Activated effector memory CD4-positive, alpha-beta T cell treated with Interleukin-2 at 50 U/mL for 16 hours (primary cell): ENCODE data around the gene ZBTB5.
"Not testable (repeated sequence)": the region's sequence is repeated elsewhere in the genome, so short reads cannot be mapped to it uniquely, and the experiment has no call there.

Experiments used
- DNase-seq: peaks from one replicate; pipeline ENCODE4 v3.0.0-alpha.2; 2020

The ZBTB5 gene

GRCh38 chr9:37465249-37466036 is at the start of gene ZBTB5:
TSS of gene ZBTB5 (minus strand) at chr9:37465450. CDS start at chr9:37442551, 22,899 bp downstream.
- DNase-seq: peak; percentile 98

- no peak for DNase-seq
These were observed 49.7 kb upstream of the ZBTB5 start for GRCh38 chr9:37514999-37515398.

- not testable (repeated sequence) for DNase-seq
These were observed 49.2 kb upstream of the ZBTB5 start for GRCh38 chr9:37514415-37514814.

- no peak for DNase-seq
These were observed 47.2 kb upstream of the ZBTB5 start for GRCh38 chr9:37512437-37512836.

- no peak for DNase-seq
These were observed 46.1 kb upstream of the ZBTB5 start for GRCh38 chr9:37511016-37512010.

- DNase-seq: not testable (repeated sequence)
These were observed 44.8 kb upstream of the ZBTB5 start for GRCh38 chr9:37510053-37510452.

GRCh38 chr9:37509536-37509935 is 44.3 kb upstream of the ZBTB5 start:
- DNase-seq: no peak

GRCh38 chr9:37508834-37509206 is 43.6 kb upstream of the ZBTB5 start:
- DNase-seq: no peak

GRCh38 chr9:37508135-37508833 is 43.0 kb upstream of the ZBTB5 start:
- no peak for DNase-seq

GRCh38 chr9:37507566-37508134 is 42.4 kb upstream of the ZBTB5 start:
- no peak for DNase-seq

- no peak for DNase-seq
These were observed 39.4 kb upstream of the ZBTB5 start for GRCh38 chr9:37504605-37505004.

GRCh38 chr9:37503736-37504135 is 38.5 kb upstream of the ZBTB5 start:
- peak; percentile 34 for DNase-seq

GRCh38 chr9:37501957-37502596 is 36.8 kb upstream of the ZBTB5 start:
- DNase-seq: no peak

- DNase-seq: no peak
These were observed 34.0 kb upstream of the ZBTB5 start for GRCh38 chr9:37499297-37499696.

- DNase-seq: no peak
These were observed 33.2 kb upstream of the ZBTB5 start for GRCh38 chr9:37498457-37498856.

- DNase-seq: no peak
These were observed 32.1 kb upstream of the ZBTB5 start for GRCh38 chr9:37497320-37497719.

GRCh38 chr9:37496020-37496419 is 30.8 kb upstream of the ZBTB5 start:
- no peak for DNase-seq

GRCh38 chr9:37495571-37495970 is 30.3 kb upstream of the ZBTB5 start:
- no peak for DNase-seq

GRCh38 chr9:37491939-37492338 is 26.7 kb upstream of the ZBTB5 start:
- DNase-seq: no peak

GRCh38 chr9:37486616-37487548 is 21.6 kb upstream of the ZBTB5 start:
- no peak for DNase-seq

GRCh38 chr9:37486256-37486615 is 21.0 kb upstream of the ZBTB5 start:
- DNase-seq: no peak
